IPS DF 6.9 (cell line): Measurements from ENCODE around the gene LGI2.

Source experiments
- DNase-seq: peaks from one replicate; pipeline ENCODE4 v3.0.0-alpha.2; 2013; ENCODE audit warnings: low read depth, low spot score
- H3K27ac ChIP-seq: one replicate; pipeline ENCODE4 v1.5.1; 2013; ENCODE audit warnings: low read length, control low read depth
- H3K27me3 ChIP-seq: 2 replicates; pipeline ENCODE4 v1.6.1; 2013; ENCODE audit warnings: mild to moderate bottlenecking, low read length; ENCODE audit not compliant: control insufficient read depth, insufficient read depth
- H3K36me3 ChIP-seq: 2 replicates; pipeline ENCODE4 v1.6.1; 2013; ENCODE audit warnings: low read length; ENCODE audit not compliant: control insufficient read depth, insufficient read depth
- H3K4me1 ChIP-seq: 2 replicates; pipeline ENCODE4 v1.6.1; 2013; ENCODE audit warnings: low read length; ENCODE audit not compliant: control insufficient read depth, insufficient read depth
- H3K4me3 ChIP-seq: 2 replicates; pipeline ENCODE4 v1.5.1; 2013; ENCODE audit warnings: mild to moderate bottlenecking, low read length
- H3K9me3 ChIP-seq: 2 replicates; pipeline ENCODE4 v1.6.1; 2013; ENCODE audit warnings: low read length, inconsistent platforms; ENCODE audit not compliant: control insufficient read depth, insufficient read depth
- WGBS: extraction: QIAGEN DNeasy Blood & Tissue Kit; methylation state at CpG from one replicate; pipeline ENCODE4 v1.1.7; 2013; ENCODE audit warnings: mixed read lengths, missing lambda C conversion rate; ENCODE audit not compliant: insufficient read length, insufficient coverage; 5-methylcytosine and 5-hydroxymethylcytosine counted together

Gene LGI2, protein sequence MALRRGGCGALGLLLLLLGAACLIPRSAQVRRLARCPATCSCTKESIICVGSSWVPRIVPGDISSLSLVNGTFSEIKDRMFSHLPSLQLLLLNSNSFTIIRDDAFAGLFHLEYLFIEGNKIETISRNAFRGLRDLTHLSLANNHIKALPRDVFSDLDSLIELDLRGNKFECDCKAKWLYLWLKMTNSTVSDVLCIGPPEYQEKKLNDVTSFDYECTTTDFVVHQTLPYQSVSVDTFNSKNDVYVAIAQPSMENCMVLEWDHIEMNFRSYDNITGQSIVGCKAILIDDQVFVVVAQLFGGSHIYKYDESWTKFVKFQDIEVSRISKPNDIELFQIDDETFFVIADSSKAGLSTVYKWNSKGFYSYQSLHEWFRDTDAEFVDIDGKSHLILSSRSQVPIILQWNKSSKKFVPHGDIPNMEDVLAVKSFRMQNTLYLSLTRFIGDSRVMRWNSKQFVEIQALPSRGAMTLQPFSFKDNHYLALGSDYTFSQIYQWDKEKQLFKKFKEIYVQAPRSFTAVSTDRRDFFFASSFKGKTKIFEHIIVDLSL

DNA sequence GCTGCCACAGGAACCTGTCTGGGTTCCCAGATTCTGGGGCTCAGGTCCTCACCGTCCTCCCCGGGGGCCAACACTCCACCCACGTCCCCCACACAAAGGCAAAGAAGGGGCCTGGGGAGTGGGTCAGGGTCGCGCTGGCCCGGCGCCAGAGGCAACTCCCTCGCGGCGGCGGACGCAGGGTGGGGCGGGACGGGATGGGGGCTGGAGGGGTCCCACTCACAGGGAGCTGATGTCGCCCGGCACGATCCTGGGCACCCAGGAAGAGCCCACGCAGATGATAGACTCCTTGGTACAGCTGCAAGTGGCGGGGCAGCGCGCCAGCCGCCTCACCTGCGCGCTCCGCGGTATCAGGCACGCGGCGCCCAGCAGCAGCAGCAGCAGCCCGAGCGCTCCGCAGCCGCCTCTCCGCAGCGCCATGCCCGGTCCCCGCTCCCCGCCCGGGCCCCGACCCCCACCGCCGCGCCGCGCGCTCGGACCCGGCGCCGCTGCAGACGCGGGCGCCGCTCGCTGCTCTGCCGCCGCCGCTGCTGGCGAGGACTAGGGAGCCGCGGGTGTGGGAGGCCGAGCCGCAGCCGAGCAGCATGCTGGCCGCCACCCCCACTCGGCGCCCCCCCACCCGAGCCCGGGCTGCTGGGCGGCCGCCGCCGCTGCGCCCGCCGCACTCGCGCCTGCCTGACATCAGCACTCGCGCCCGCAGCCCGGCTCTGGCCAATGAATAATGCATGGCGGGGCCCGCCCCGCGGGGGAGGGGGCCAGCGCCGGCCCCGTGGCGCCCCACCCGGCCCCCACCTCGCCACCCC, at the start of gene LGI2:
LGI2 (minus strand) TSS at position 670 of the 800 bp plus-strand sequence; CDS start at position 417, 253 bp downstream.
- Histone ChIP-seq H3K36me3 (no peaks in the 10 kb centered on the region), H3K9me3 (no peaks in the 10 kb centered on the region), H3K27ac (no peak within 1 kb of the TSS), H3K4me3 (peak within 1 kb of the TSS; percentile 48), H3K27me3 (peaks cover 11% of the 10 kb centered on the region; the same call in 1 of the 2 replicates), H3K4me1 (peaks cover 10% of the 10 kb centered on the region)
- no CpG with 5 or more reads among the region's 92 CpGs for WGBS
- no peak for DNase-seq

DNA sequence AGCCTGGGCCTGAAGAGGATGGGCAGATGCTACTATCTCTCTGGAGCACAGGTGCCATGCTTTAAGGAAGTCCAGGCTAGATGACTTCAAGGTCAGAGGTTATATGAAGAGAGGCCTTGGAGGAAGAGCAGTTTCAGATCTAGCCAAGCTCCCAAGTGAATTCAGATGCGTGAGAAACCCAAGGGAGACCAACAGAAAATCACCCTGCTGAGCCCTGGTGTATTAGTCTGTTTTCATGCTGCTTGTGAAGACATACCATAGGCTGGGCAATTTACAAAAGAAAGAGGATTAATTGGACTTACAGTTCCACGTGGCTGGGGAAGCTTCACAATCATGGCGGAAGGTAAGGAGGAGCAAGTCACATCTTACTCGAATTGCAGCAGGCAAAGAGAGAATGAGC, 47.8 kb upstream of the LGI2 start:
- no peaks in the 10 kb centered on the region for H3K4me1 ChIP-seq
- H3K36me3 ChIP-seq: no peaks in the 10 kb centered on the region
- no peak overlapping the region for H3K4me3 ChIP-seq
- WGBS: no CpG with 5 or more reads among the region's 4 CpGs
- H3K9me3 ChIP-seq: no peaks in the 10 kb centered on the region
- no peak overlapping the region for H3K27ac ChIP-seq
- no peak for DNase-seq
- no peaks in the 10 kb centered on the region for H3K27me3 ChIP-seq

DNA sequence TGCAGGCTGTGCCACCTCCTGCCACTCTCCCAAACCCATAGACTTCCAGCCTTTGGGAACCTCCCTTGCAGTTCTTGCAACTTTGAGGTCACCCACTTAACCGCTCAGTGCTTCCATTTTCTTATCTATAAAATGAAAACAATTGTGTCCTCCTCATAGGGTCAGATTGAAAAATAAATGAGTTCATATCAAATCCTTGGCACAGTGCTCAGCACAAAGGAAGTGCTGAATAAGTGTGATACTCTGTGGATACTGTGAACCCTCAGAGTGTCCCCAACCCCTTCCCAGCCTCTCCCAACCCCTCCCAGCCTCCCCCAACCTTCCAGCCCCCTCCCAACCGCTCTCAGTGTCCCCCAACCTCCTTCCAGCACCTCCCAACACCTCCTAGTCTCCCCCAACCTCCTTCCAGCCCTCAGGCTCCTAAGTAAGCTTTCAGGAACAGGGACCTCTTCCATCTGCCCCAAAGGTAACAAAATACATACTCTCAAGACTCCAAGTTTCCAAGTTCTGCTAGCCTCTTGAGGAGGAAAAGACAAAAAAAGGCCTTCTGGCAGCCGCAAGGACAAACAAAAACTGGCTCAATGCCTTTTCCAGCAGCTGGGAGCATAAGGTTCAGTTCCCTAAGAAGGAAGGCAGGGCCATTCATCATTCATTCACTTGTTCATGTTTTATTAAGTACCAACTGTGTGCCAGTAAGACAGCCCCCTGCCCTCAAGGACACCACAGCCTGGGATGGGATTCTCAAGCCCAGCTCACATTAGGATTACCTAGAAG, 46.1 kb upstream of the LGI2 start:
- Histone ChIP-seq H3K4me1 (no peaks in the 10 kb centered on the region), H3K4me3 (no peak overlapping the region), H3K27ac (no peak overlapping the region), H3K27me3 (no peaks in the 10 kb centered on the region), H3K9me3 (no peaks in the 10 kb centered on the region), H3K36me3 (no peaks in the 10 kb centered on the region)
- no CpG with 5 or more reads among the region's 3 CpGs for WGBS
- DNase-seq: no peak

DNA sequence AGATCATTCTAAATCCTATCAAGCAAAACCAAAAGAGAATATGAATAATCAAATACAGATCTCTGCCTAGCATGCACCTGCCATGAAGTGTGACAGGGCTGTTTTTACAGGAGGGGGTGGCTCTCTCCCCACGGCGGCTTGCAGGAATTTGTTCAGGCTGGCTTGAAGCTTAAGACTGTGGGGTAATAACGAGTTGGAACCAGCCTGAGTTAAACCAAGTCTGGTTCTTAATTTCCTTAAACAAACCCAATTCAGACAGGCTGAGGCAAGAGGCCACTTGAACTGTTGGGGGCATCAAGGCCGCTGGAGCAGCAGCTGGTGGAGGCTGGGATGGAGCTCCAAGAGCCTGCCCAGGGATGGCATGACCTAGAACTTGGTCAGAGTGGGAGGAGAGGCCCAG, 45.1 kb upstream of the LGI2 start:
- Histone ChIP-seq H3K9me3 (no peaks in the 10 kb centered on the region), H3K4me1 (no peaks in the 10 kb centered on the region), H3K27ac (no peak overlapping the region), H3K27me3 (no peaks in the 10 kb centered on the region), H3K4me3 (no peak overlapping the region), H3K36me3 (no peaks in the 10 kb centered on the region)
- DNase-seq: no peak
- WGBS: no CpG with 5 or more reads among the region's 4 CpGs

- Histone ChIP-seq H3K4me1 (peaks cover 2% of the 10 kb centered on the region; the same call in 1 of the 2 replicates), H3K4me3 (no peak overlapping the region), H3K9me3 (no peaks in the 10 kb centered on the region), H3K27ac (no peak overlapping the region), H3K36me3 (no peaks in the 10 kb centered on the region), H3K27me3 (no peaks in the 10 kb centered on the region)
- no peak for DNase-seq
- WGBS: no CpG with 5 or more reads among the region's 11 CpGs
Measured at GRCh38 chr4:25075129-25075528, 44.4 kb upstream of the LGI2 start.

DNA sequence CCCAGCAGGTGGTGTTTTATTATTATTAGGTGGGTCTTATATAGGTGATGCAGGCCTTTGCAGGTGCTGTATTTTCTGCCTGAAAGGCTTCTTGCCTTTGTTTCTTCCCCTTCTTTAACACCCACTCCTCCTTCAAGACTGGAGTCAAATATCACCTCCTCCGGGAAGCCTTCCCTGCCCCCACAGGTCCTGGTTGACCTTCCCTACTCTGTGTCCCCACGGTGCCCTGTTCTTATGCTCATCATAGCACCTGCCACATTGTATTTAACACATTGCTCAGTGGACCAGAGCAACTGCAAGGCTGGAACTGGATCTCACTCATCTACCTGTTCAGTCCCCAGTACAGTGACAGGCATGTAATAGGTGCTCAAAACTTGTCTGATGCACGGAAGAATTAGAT, 39.8 kb upstream of the LGI2 start:
- Histone ChIP-seq H3K27me3 (no peaks in the 10 kb centered on the region), H3K36me3 (no peaks in the 10 kb centered on the region), H3K9me3 (no peaks in the 10 kb centered on the region), H3K4me1 (peaks cover 3% of the 10 kb centered on the region; the same call in 1 of the 2 replicates), H3K4me3 (no peak overlapping the region), H3K27ac (no peak overlapping the region)
- no CpG with 5 or more reads among the region's 3 CpGs for WGBS
- DNase-seq: no peak

GRCh38 chr4:25069014-25069413, 38.3 kb upstream of the LGI2 start:
- no peak overlapping the region for H3K27ac ChIP-seq
- no peaks in the 10 kb centered on the region for H3K9me3 ChIP-seq
- no peak for DNase-seq
- no CpG with 5 or more reads among the region's 3 CpGs for WGBS
- no peak overlapping the region for H3K4me3 ChIP-seq
- H3K36me3 ChIP-seq: no peaks in the 10 kb centered on the region
- H3K4me1 ChIP-seq: peaks cover 6% of the 10 kb centered on the region; the same call in 1 of the 2 replicates
- H3K27me3 ChIP-seq: no peaks in the 10 kb centered on the region

DNA sequence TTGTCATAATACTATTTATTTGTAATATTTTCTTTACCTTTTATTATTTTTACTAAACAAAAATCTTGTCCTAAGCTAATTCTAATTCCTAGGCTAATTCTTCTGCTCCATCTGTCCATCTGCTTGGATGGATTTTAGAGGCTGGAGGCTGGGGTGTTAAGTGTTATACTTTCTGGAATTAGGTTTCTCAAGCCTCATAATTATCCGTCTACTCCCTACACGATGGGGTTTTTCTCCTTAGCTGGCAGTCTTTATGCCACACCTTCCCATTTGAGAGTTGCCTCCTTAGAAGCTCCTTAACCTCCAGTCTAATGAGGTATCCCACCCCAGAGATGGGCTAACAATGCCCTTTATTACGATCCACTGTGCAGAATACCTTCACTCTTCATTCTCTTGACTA, 37.6 kb upstream of the LGI2 start:
- peaks cover 6% of the 10 kb centered on the region; the same call in 1 of the 2 replicates for H3K4me1 ChIP-seq
- WGBS: no CpG with 5 or more reads among the region's 3 CpGs
- DNase-seq: no peak
- H3K27ac ChIP-seq: no peak overlapping the region
- H3K36me3 ChIP-seq: no peaks in the 10 kb centered on the region
- H3K27me3 ChIP-seq: no peaks in the 10 kb centered on the region
- no peak overlapping the region for H3K4me3 ChIP-seq
- no peaks in the 10 kb centered on the region for H3K9me3 ChIP-seq

GRCh38 chr4:25065932-25066590, 35.3 kb upstream of the LGI2 start:
- Histone ChIP-seq H3K36me3 (no peaks in the 10 kb centered on the region), H3K27me3 (no peaks in the 10 kb centered on the region), H3K4me3 (no peak overlapping the region), H3K4me1 (peaks cover 6% of the 10 kb centered on the region; the same call in 1 of the 2 replicates), H3K27ac (no peak overlapping the region), H3K9me3 (no peaks in the 10 kb centered on the region)
- no peak for DNase-seq
- no CpG with 5 or more reads among the region's 7 CpGs for WGBS
